GM18511 (cell line): ENCODE results near the gene SUN5.

Experiments used
- ATAC-seq: cut with Tn5 transposase; IDR thresholded peaks from one replicate; pipeline ENCODE4 v1.9.1; 2021; ENCODE audit warnings: mild to moderate bottlenecking, moderate library complexity; ENCODE audit not compliant: unreplicated experiment

SUN5 gene

DNA sequence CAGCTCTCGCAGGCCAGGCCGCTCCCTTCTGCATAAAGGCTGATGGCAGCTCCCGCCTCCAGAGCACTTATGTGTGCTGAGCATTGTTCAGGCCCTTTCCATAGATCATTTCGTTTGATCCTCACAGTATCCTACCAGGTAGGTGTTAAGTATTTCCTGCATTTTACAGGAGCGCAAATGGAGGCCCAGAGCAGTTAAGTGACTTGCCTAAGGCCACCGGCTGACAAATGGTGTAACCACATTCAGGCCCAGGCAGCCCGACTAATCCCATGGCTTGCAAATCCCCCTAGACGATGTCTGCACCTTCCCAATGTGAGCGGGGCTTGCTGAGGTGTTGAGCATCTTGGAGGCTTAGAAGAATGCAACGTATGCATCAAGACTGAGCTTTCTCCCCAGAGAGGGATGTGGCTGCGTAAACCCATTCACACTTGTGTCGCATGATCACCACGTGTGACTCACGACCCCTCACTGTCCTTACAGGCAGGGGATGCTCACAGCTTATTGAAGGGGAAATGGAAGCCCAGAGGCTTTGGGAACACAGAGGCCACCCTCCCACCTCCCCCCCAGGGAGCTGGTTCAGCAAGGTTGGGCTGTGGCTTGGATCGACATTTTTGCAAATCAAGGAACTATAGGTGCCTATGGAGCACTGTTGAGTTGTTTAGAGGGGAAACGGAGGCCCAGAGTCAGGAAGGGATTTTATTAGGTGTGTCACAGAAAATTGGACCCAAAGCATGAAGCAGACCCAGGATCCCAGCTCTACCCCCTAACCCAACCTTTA is 10.3 kb upstream of the SUN5 start:
- ATAC-seq, result no peak

DNA sequence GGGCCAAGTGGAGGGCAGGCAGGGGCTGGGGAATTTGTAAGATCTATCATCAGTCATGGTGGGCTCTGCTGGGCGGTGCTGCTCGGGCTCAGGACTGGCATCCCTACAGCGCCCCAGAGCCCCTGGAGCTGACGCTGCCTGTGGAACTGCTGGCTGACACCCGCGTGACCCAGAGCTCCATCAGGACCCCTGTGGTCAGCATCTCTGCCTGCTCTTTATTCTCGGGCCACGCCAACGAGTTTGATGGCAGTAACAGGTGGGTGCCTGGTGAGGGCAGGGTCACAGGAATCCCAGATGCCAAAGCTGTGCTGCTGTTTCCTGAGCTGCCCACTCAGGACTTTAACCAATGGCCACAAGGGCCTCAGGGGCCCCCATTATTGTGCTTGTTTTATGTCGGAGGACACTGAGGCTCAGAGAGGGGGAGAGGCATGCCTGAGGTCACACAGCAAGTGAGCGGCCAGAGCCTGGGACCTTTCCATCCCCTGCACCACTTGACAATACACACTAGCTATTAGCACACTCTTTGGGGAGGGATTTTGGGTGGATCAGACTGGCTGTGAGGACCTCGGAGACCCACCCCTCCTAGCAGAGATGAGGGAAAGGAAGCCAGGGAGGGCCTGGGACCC is 9.6 kb upstream of the SUN5 start:
- ATAC-seq, result no peak

DNA sequence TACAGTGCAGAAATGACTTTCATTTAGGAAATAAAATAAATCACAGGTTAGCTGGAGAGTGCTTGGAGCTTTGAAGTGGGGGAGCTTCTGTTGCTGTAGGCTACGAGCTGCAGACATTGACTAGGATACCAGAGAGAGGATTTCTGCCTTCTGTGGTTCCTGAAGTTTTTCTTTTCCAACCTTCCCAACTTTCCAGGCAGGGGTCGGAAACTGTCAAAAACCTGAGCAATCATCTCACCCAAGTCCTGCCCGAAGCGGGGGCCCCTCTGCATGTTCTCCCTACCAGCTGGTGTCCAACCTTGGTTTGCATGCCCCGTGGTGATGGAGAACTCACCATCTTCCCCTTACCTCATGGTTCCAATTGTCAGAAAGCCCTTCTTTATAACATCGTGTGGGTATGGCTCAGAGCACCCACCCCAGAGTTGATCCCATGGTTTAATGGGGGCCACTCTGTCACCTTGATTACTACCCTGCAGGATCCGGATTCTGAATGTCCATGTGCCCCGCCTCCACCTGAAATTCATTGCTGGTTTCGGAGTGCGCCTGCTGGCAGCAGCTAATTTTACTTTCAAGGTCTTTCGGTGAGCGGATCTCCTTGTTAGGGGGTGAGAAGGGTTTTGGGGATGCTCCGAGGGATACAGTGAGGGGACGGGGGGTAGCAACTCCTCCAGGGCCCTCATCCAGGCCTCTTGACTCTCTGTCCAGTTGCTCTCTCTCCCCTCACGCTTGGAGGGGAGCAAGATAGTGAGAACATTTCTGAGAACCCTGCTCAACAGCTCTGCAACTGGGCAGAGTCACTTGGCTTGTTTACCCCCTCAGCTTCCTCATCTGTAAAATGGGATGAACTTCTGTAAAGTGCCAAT is 8.3 kb upstream of the SUN5 start:
- no peak for ATAC-seq

DNA sequence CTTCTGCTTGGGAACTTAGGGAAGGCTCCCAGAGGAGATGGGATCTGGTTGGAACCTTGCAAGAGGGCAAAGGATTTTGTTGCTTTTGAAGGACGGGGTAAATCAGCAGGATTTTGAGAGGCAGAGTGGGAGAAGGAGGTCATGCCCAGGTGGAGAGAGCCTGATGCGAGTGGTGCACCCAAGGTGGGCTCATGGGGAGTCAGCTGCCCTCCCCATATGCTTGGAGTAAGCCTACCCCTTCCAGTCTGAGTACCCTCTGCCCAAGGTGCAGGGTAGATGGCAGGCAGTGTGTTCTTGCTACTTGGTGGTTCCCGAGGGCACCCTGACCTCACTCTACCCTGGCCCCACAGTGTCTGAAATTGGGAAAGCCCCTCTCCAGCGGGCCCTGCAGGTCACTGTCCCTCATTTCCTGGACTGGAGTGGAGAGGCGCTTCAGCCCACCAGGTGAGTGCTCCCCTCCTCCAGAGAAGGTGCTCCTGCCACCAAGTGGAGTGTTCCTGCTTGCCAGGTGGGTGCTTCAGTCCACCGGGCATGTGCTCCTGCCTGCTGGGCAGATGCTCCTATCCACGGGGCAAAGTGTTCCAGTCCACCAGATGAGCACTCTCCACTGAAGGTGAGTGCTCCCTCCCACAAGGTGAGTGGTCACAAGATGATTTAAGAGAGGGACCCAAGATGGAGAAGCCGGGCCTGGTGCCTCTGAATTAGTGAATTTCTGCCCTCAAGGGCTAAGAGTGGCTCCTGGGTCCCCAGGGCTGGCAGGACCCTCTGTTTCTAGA is 6.6 kb upstream of the SUN5 start:
- no peak for ATAC-seq

DNA sequence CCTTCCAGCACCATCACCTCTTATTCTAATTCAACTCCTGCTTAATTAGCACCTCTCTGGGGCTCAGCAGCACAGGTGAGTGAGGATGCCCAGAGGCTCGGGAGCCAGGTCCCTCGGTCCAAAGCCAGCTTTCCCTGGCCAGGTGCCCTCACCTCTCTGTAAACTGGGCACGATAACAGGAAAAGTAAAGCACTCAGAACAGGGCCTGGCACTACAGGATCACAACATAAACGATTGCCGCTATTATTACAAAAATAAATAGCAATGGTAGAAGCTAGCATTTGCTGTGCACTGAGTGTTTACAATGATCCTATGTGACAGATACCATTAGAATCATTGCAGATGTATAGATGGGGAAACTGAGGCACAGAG is 5.9 kb upstream of the SUN5 start:
- ATAC-seq, result no peak

DNA sequence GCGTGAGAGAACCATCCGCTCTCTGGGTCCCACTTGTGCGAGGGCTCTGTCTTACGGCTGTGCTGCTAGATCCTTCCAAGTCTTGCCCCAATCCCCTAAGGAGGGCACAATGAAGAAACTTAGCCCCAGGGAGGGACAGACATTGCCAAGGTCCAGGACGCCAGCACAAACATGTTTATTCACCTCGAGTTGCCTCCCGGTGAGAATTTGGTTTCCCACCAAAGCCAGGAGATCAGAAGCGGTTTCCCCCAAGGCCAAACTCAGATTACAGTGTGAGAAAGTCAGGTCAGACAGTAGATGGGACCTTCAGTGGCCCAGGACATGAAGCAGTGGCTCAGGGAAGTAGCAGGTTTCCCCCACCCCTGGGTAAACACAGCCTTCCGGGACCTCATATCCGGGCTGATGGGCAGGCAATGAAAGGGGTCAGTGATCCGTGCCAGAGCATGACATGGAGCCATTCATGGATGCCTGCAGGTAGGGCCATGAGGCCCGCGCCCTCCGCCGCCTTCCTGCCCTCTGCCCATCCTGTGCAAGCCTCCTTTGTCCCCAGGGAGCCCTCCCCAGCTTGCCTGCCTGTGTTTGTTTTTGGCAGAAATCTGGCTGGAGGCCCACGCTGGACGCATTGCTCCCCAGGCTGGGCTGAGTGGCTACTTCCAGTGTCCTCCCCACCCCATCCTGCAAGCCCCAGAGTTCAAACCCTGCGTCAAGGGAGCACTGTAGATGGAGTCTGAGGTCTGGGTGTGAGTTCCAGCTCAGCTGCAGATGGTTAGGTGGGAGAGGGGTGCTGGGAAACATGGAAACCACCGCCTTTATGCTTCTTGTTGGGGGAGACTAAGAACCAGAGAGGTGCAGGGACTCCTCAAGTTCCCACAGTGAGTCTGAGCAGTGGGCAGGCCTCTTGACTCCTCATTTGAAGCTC is 5.2 kb upstream of the SUN5 start:
- no peak for ATAC-seq

DNA sequence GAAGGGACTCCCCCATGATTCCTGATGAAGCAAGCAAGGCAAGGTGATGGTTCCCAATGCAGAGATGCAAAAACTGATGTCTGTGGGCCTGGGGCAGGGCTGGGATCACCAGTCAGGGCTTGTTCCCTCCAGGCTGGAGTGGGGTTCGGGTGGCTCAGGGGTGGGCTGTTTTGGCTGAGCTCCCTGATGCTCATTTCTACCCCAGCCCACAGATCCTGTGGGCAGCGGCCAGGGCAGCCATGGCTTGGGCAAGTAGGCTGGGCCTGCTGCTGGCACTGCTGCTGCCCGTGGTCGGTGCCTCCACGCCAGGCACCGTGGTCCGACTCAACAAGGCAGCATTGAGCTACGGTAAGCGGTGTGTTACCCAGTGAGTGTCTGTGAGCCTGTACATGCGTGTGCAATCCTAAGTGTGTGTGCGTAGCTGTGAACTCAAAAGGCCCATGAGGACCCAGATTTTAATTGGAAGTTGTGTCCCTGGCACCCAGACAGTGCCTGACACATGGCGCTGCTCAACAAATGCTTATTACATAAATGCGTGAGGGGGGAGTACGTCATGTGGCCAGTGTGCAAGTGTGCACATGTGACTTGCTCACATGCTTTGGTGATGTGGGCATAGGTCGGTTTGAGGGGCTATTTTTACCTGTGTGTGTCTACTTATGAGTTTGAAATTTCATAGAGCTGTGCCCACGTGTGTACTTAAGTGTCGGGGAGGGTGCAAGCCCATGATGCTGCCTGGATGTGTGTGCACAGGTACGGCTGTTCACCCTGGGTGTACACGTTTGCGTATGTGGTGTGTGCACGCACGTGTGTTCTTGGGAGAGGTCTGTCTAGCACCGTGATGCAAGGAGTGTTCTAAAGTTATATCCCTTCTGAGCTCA is 4.3 kb upstream of the SUN5 start:
- no peak for ATAC-seq

DNA sequence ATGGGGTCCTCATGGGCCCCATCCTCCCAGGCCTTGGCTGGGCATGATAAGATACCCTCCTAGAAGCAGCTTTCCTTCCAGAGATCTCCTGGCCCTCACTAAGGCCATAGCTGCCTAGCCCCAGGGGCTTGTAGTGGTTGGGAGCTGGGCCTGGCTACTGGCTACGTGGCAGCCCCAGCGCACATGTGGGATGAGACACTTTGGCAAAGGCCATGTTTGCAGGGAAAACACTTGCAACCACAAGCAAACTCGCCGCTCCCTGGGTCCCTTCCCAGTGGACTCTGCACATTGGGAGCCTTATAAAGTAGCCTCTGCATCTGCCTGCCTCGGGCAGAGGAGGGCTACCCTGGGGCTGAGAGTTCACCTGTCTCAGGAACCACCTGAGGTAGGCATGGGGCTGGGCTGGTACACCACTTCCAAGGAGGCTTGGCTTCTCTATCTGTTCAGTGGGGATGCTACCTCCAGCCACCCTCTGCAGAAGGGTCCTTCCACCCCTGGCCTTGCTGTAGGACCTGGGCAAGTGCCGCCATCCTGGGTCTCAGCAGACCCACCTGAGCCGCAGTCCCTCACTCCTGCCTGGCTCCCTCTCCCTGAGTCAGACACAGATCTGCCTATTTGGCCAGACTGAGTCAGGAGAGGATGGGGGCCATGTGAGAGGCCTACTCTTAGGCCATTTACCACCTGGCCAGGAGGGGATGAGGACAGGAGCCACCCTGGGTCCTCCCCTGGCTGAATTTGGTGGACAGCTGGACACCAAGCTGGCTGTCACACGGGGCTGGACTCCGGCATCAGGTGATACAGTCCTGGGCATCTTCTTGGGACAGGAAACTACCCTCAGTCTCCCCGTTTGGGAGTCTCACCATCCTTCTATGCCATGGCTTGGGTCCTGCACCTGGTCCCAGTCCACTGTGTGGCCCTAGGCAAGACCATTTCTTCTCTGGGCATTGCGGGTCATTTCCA is 3.4 kb upstream of the SUN5 start, which contains the start of gene BPIFB2:
TSS of gene BPIFB2 (plus strand) at position 329 of the 960 bp plus-strand sequence. CDS start 871 bp downstream, outside the sequence.
- ATAC-seq, result no peak

DNA sequence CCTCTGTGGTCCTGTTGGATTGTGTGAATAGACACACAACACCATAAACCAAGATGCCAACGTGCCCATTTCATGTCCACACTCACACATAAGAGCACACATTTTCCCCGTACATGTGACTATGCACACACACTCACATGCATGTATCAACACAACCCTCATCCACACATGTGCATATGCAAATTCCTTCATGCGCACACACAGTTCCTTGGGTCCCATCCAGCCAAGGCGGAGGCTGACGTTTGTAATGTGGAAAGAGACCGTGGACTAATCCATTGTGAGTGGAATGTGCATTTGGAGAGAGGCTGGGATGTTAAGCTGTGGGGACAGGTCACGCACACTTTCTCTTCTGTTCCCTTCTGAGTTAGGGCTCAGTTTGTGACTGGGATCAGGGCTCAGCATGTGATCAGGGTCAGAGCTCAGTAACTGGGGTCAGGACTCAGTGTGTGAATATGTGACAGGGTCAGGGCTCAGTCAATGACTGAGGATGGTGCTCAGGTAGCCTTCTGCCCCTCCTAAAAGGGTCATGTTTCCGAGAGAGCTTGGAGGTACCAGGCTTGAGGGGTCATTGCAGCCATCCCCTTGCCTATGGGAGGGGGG is 2.6 kb upstream of the SUN5 start:
- no peak for ATAC-seq

DNA sequence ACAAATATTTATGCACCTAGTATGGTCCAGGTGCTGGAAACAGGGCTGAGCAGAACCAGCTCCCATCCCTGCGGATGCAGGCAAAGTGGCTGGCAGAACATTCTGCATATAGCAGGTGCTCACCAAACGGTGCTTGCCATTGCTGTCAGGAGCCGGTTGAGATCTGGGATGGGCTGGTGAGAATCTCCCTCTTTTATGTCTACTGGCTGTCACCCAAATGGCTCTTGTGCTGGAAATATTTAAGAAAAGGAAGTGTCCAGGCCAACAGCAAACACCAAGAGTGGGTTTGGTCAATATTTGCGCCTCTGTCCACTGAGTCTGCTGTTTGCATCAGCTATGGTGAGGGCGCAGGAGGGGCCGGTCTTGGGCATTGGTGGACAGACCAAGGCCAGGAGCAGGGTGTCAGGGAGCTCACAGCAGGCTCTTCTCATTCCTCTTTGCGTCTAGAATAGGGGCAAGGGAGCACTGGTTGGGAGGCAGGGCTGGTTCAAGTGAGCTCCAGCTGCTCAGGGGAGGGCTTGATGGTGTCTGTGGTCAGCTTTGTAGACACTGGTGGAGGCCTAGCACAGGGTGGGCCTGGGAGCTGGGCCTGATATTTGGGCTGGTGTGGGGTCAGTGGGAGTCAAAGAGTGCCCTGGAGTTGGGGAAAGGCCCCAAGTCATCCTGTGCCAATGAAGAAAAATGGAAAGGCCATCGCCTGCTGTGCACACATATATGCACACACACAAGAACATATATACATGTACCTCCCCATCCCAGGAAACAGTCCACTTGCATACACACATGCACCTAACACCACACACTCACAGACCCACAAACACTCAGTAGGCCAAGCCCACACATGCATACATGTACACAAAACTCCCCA is 1.9 kb upstream of the SUN5 start:
- no peak for ATAC-seq

DNA sequence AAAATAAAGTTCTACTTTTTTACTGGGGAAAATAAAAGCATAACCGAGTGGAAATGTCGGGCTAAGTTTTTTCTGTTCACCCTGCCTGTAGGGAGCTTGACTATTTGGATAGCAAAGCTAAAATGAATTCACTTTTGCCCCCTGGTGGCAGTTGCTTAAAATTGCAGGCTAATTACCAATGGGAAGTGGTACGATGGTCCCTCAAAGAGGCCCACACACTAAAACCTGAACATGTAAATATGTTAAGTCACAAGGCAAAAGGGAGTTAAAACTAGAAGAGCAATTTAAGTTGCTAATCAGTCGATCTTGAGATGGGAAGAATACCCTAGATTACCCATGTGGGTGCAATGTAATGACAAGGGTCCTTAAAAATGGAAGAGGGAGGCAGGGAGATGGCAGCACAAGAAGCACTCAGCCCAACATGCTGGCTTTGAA is 916 bp upstream of the SUN5 start:
- no peak for ATAC-seq

DNA sequence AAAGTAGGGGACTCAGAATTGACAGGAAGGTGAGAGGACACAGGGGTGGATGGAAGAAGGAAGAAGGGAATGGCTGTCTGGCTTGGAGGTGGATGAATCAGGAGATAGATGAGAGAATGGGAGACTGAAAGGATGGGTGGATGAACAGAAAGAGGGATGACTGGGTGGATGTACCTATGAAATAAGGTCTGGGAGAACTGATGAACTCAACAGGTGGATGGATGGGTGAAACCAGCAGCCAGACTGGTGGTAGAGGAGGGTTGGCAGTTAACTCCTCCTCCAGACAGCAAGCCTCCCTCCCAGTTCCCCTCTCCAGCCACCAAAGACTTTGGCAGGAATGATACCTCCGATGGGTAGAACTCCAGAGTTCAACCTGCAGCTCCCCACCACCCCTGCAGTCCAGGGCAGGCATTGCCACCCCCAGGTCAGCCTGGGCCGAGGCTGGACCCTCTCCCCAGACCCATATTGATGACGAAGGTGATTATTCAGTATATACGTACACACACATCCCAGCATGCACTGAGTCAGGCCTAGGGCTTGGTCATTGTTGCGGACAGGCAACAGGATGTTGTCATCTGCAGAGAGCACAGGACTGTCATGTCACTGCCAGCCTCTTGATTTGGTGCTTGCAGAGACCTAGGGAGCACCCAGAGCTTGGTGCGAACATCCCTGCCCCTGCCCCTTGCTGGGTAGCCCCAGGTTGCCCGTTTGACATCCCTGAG is 2.0 kb downstream of the SUN5 start:
- ATAC-seq, result no peak

DNA sequence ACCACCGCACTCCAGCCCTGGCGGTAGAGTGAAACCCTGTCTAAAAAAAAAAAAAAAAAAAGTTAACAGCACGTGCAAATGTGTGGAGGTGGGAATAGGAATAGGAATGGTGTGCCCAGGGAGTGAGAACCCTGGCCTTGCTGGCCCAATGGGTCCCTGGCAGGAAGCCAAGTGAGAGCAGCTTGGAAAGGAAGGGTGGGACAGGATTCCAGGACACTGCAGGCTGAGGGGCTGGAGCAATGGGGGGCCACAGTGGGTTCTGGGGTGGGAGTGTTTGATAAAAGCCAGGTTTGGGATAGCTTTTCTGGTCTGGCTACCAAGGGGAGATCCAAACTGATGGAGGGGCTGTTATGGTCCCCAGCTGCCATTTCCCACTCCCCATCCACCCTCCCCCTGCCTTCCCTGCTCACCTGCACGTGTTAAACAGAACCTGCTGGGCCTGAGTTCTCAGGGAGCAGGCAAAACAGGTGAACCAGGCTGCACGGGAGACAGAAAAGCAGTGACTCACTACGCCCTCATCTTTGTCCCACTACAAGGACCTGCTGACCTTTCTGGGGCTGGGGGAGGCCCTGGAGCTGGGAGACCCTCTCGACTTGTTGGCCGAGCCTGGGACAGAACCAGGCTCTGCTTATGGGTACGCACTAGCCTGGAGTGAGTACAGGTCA is 3.3 kb downstream of the SUN5 start:
- ATAC-seq, result no peak

DNA sequence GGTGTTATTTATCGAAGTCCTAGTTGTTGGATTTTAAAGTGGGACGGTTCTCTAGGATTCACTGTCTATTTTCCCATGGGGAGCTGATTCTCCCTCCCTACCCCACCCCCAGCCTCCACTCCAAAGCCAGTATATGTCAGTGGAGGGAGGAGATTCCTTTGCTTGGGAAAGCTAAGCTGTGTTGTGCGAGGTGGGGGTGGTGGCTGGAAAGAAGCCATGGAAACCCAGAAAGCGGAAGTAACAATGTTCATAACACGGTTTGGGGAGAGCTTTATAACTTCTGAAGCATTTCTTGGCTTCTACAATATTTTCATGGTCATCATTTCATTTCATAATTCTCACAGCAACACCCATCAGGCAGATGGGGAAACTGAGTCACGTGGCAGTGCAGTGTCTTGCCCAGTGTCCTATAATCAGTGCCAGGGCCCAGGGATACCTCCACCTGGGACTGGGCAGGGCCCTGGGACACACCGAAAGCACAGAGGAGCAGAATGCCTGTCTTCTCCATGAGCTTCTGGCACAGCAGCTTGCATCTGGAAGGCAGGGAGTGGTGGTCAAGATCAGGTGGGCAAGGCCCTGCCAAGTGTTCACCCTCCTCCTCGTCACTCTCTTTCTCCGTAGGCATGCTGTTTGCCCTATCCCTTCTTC is 4.5 kb downstream of the SUN5 start:
- ATAC-seq, result no peak

DNA sequence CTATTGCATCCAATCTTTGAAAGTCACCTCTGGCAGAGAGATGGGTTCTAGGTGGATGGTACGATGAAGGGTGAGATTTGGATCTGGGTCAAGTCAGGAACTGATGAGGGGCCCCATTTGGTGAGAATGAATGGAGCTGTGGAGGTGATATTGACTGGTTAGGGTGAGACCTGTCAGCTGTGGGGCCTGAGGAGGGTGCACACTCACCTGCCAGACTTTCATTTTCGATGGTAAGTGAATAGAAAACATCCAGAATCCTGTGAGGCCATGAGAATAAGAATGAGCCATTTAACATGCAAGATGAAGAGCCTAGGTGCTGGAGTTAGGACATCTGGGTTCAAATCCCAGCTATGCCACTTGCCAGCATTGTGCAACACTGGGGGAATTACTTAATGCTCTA is 6.8 kb downstream of the SUN5 start:
- no peak for ATAC-seq
